Calu3 (cell line): ENCODE measurements around the gene PRADC1. TPM values are rescaled to one million over a fixed set of nuclear protein-coding genes. Genes with fewer than 3 reads are reported as not detected.

Experiments
- BruUV-seq: library from RNA; stranded (reverse); fragments of 400-500 nt; replicated peaks from 2 replicates; lab custom pipeline; 2021; lab: Mats Ljungman, UMichigan
- CTCF ChIA-PET: fragments of 300-600 bp; sonication (Branson Sonifier 250); formaldehyde crosslinking; loops from one replicate; lab custom pipeline; 2022; ENCODE audit warnings: antibody characterized with exemption; lab: Charles Lee
- DNase-seq: peaks from one replicate; pipeline ENCODE4 v3.0.0; 2022
- H3K27ac Mint-ChIP-seq: one replicate; pipeline ENCODE4 v1.8.0; 2022; ENCODE audit warnings: mixed read lengths; ENCODE audit not compliant: unreplicated experiment
- H3K27me3 Mint-ChIP-seq: one replicate; pipeline ENCODE4 v1.8.0; 2022; ENCODE audit warnings: mixed read lengths; ENCODE audit not compliant: unreplicated experiment
- H3K36me3 Mint-ChIP-seq: one replicate; pipeline ENCODE4 v1.8.0; 2022; ENCODE audit warnings: mild to moderate bottlenecking, moderate library complexity, mixed read lengths; ENCODE audit not compliant: insufficient read depth, unreplicated experiment
- H3K4me1 Mint-ChIP-seq: one replicate; pipeline ENCODE4 v1.8.0; 2022; ENCODE audit warnings: mild to moderate bottlenecking, low read depth, mixed read lengths; ENCODE audit not compliant: unreplicated experiment
- H3K4me3 Mint-ChIP-seq: one replicate; pipeline ENCODE4 v1.8.0; 2022; ENCODE audit warnings: mild to moderate bottlenecking, low read depth, moderate library complexity, mixed read lengths; ENCODE audit not compliant: unreplicated experiment
- H3K9me3 Mint-ChIP-seq: one replicate; pipeline ENCODE4 v1.8.0; 2022; ENCODE audit warnings: low read depth, mixed read lengths; ENCODE audit not compliant: unreplicated experiment
- CTCF ChIP-seq: fragments of 200-600 bp; IDR thresholded peaks from one replicate; pipeline ENCODE4 v1.8.0; 2022; ENCODE audit warnings: antibody characterized with exemption; ENCODE audit not compliant: unreplicated experiment
- intact Hi-C: fragments of 100-400 bp; cut with micrococcal nuclease; formaldehyde crosslinking; loops from one replicate; pipeline ENCODE4 v1.10.0; 2022; ENCODE audit not compliant: unreplicated experiment
- total RNA-seq: library from RNA; stranded (reverse); gene quantifications from 2 replicates; pipeline ENCODE4 v1.2.3, GENCODE V29; 2022

Gene PRADC1
- total RNA-seq, 1 experiment from 2014 or later = 13.8 TPM

DNA sequence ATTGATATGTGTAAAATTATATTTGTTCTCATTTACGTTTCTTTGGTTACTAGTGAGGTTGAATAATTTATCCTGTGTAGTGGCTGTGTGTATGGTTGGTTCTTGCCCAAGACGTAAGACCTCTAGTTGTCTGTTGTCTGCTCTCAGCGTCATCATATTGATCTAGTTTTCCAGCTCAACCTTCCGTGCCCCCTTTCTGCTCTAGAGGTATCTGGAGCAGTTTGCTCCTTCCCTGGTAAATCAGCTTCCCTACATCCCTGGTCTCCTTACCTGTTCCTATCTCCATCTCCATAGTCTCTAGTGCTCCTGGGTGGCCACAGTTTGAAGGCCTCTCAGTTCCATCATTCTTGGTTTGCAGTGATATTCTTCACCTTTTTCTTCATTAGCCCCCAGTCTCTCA, 17.8 kb downstream of the PRADC1 start:
- peaks cover 27% of the 10 kb centered on the region for H3K36me3 Mint-ChIP-seq
- DNase-seq = no peak
- H3K9me3 Mint-ChIP-seq = no peaks in the 10 kb centered on the region
- peaks cover 7% of the 10 kb centered on the region for H3K27me3 Mint-ChIP-seq
- intact Hi-C loops = no loop called here
- peak overlapping the region; percentile 25 for H3K27ac Mint-ChIP-seq
- CTCF ChIA-PET = interaction anchor here (0.8 kb wide), 1 partner anchor 75 kb away, joined by 4 read pairs; no protein-coding TSS in a partner anchor
- H3K4me3 Mint-ChIP-seq = peak overlapping the region; percentile 97
- H3K4me1 Mint-ChIP-seq = peaks cover 37% of the 10 kb centered on the region
- no TSS peak for BruUV-seq
- no peak for TF ChIP-seq CTCF

- CTCF ChIA-PET = interaction anchor here (0.8 to 3.1 kb wide), 3 partner anchors 13 to 76 kb away, joined by 4 to 38 read pairs (median 5); no protein-coding TSS in a partner anchor
- no peaks in the 10 kb centered on the region for H3K9me3 Mint-ChIP-seq
- TSS peak; percentile 59 for BruUV-seq
- H3K27ac Mint-ChIP-seq = peak within 1 kb of the TSS; percentile 84
- TF ChIP-seq CTCF = no peak
- H3K4me3 Mint-ChIP-seq = peak within 1 kb of the TSS; percentile 97
- intact Hi-C loops = loop anchor here (5.0 kb wide), 1 partner anchor 37 kb away; no protein-coding TSS in a partner anchor
- peaks cover 27% of the 10 kb centered on the region for H3K36me3 Mint-ChIP-seq
- peaks cover 15% of the 10 kb centered on the region for H3K27me3 Mint-ChIP-seq
- H3K4me1 Mint-ChIP-seq = peaks cover 37% of the 10 kb centered on the region
- DNase-seq = peak; percentile 85
These were observed 18.7 kb downstream of the PRADC1 start, which contains the start of gene SMYD5 for GRCh38 chr2:73214120-73215035. Gene SMYD5, plus strand, starts transcription at chr2:73214245. Its CDS starts 22 bp downstream, at chr2:73214267.

- intact Hi-C loops = loop anchor here (5.0 kb wide), 1 partner anchor 35 kb away; no protein-coding TSS in a partner anchor
- Mint-ChIP-seq H3K36me3 (peaks cover 23% of the 10 kb centered on the region), H3K9me3 (no peaks in the 10 kb centered on the region), H3K27me3 (peaks cover 32% of the 10 kb centered on the region), H3K4me1 (peaks cover 37% of the 10 kb centered on the region), H3K27ac (no peak overlapping the region), H3K4me3 (no peak overlapping the region)
- peak; percentile 82 for DNase-seq
- CTCF ChIA-PET = interaction anchor here (0.8 to 3.1 kb wide), 9 partner anchors 11 to 325 kb away, joined by 3 to 38 read pairs (median 6); partner anchors contain the start of genes CCT7, NOTO and PRADC1
- peak; percentile 87 for TF ChIP-seq CTCF
- BruUV-seq = no TSS peak
These were observed 20.4 kb downstream of the PRADC1 start for GRCh38 chr2:73212448-73213176.

GRCh38 chr2:73212098-73212447, 21.0 kb downstream of the PRADC1 start:
- CTCF ChIA-PET = interaction anchor here (0.8 to 3.1 kb wide), 8 partner anchors 16 to 324 kb away, joined by 3 to 38 read pairs (median 6); partner anchors contain the start of genes CCT7 and PRADC1
- intact Hi-C loops = loop anchor here (5.0 kb wide), 1 partner anchor 35 kb away; no protein-coding TSS in a partner anchor
- peaks cover 37% of the 10 kb centered on the region for H3K4me1 Mint-ChIP-seq
- no peak for DNase-seq
- no peak for TF ChIP-seq CTCF
- peaks cover 23% of the 10 kb centered on the region for H3K36me3 Mint-ChIP-seq
- H3K27ac Mint-ChIP-seq = no peak overlapping the region
- no peak overlapping the region for H3K4me3 Mint-ChIP-seq
- peaks cover 37% of the 10 kb centered on the region for H3K27me3 Mint-ChIP-seq
- H3K9me3 Mint-ChIP-seq = no peaks in the 10 kb centered on the region
- no TSS peak for BruUV-seq
